Muscle of arm (tissue), 14 donors: ENCODE measurements around the gene TLE3. TPM values are rescaled to one million over a fixed set of nuclear protein-coding genes. Genes with fewer than 3 reads are reported as not detected.
"Not testable (repeated sequence)": the region's sequence is repeated elsewhere in the genome, so short reads cannot be mapped to it uniquely, and the experiment has no call there.

Experiments
- DNase-seq: peaks from one replicate; pipeline ENCODE4 v3.0.0-alpha.2; 2013
- long read RNA-seq, 11 donors: transcript quantifications; one replicate each; lab custom pipeline, GENCODE V29; 2026
- polyA plus RNA-seq, 12 donors: library from polyadenylated mRNA; unstranded; fragments of 120-200 nt; gene quantifications; one replicate each; pipeline ENCODE4 v1.2.1, GENCODE V29; 2013; ENCODE audit not compliant: insufficient read length in 12 of 12

Gene TLE3
- polyA plus RNA-seq = 10 to 100 TPM in 11 of 12 donors, not detected in 1; 16.7 to 72.6 (median 27.1) TPM
- long read RNA-seq, donor 1 = 0 reads
- long read RNA-seq, donor 2 = 0 reads
- long read RNA-seq, donor 3 = 0 reads
- long read RNA-seq, donor 4, partial matches to known transcripts = 0 of 1 reads
- long read RNA-seq, donor 4, other reads (novel, unspliced or antisense) = 0 of 1 reads
- long read RNA-seq, donor 5, partial matches to known transcripts = 42 of 42 reads
- long read RNA-seq, donor 5, other reads (novel, unspliced or antisense) = 0 of 42 reads
- long read RNA-seq, donor 6 = 0 reads
- long read RNA-seq, donor 7 = 0 reads
- long read RNA-seq, donor 8 = 0 reads
- long read RNA-seq, donor 9 = 0 reads
- long read RNA-seq, donor 10 = 0 reads
- long read RNA-seq, donor 11, partial matches to known transcripts = 18 of 18 reads
- long read RNA-seq, donor 11, other reads (novel, unspliced or antisense) = 0 of 18 reads

DNA sequence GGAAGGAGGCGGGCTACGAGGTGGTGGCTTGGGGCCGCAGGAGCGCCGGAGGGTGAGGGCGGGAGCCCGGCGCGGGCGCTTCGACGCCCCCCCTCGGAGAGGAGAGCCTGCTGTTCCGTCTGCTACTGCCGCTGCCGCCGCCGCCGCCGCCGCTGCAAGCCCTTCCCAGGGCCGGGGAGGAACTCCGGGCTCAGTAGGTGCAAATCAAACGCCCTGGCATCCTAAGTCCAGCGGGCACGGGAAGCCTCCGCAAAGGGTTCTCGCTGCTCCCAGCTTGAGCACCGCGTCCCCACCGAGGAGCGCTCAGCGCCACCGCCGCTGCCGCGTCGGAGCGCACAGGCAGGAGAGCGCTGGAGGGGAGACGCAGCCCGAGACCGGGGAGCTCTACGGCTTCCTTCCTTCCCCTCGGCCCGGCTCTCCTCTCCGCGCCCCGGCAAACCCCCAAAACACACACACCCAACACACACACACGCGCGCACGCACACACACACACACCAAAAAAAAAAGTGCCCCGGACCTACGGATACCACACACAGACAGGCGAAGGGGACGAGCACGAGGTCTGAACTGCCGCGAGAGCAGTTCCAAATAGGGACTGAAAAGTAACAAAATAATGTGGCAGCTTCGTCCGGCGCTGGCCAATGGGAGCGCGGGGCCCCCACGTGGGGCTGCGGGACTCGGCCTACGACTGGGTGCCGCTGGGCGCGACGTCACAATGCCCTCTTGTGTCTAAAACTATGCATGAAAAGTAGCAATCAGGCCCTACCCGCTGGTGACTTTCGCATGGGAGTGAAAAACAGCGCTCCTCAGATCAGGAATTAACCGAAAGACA, at the start of gene TLE3:
TSS of gene TLE3 (minus strand) at position 597 of the 832 bp plus-strand sequence. CDS start 1,119 bp downstream, outside the sequence.
- DNase-seq = peak; percentile 98

DNA sequence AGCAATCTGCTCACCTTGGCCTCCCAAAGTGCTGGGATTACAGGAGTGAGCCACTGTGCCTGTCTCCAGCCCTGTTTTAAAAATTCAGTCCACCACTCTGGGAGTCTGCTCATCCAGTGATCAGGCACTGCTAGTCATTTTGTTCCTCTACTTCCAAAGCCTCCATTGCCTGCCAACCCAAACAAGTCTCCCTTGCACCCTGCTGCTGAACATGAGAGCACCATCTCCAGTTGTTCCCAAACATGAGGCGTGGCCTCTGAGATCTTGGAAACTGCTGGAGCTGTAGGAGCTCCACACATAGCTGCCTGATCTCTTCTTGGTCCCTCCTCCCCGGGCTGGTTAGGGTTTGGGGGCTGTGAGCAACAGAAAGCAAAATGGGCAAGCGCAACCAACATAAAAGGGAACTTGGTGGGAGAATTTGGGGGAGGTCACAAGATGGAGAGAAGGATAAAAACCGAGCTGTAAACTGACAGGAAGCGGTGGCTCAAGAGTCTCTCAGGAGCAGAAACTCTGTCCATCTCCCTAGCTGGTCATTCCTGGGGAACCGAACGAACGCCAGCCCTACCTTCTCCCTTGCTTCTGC, 49.6 kb upstream of the TLE3 start:
- no peak for DNase-seq

- DNase-seq = no peak
Observed at GRCh38 chr15:70146771-70147170, 49.1 kb upstream of the TLE3 start.

- no peak for DNase-seq
Observed at GRCh38 chr15:70146162-70146561, 48.4 kb upstream of the TLE3 start.

DNA sequence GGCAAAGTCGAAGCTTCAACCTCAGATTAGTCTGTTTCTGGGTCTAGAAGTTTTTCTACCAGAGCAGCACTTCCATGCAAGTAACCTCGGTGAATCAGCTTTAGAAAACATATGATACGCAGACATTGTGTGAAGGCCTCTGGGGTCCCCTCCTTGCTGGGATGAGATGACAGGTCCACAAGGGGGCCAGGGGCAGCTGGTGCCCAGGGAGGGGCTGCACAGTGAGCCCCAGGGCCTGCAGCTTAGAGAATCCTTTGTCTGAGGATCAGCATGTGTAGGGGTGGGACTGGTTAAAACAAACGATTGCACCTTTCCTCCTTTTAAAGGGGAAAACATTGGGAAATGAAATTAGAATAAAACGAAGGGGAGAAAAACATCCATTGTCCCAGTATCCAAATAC, 47.5 kb upstream of the TLE3 start:
- DNase-seq = no peak

DNA sequence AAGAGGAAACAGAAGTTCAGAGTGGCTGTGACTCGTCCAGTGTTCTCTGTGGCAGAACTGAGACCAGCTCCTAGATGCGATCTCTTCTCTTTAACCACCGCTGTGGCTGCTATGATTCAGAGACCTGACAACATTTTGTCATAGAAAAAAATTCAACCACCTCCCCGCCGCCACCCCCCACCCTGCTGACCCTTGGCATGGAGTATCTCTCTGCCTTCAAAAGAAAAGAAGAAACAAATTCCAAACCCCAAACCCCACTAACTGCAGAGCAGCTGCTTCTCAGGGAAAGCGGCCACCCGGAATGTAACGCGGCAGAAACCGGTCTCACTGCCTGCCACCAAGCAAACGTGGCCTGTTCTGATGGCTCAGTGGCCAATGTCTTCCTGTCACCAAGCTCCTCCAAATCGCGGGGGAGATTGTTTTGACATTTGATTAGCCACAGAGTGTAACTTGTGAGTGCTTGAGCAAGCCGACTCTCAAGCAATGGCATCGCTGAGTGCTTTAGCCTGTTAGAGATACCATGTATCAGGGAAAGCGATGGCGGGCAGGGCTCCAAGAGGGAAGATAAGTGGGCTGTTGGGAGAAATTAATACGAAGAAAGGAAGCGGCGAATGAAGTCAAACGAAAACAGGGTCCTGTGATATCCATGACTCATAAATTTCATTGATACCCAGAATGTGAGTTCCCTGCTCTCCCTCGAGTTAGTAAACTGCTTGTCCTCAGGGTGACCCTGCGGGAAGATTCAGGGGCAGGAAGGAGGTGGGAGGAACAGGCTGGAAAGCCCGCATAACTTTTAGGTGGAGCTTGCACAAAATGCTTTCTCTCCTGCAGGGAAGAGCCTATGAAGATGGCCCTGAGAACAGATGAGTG, 44.8 kb upstream of the TLE3 start:
- no peak for DNase-seq

DNA sequence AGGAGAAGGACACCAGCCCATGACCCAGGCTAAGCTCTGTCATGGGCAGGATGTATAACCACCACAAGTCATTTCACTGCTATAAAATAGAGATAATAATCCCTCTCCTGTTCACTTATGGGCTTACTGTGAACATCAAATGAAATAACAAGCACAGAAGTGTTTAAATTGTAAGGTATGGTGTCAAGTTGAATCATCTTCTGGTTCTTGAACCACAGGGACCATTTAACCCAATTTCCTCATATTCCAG, 44.3 kb upstream of the TLE3 start:
- DNase-seq = no peak

DNA sequence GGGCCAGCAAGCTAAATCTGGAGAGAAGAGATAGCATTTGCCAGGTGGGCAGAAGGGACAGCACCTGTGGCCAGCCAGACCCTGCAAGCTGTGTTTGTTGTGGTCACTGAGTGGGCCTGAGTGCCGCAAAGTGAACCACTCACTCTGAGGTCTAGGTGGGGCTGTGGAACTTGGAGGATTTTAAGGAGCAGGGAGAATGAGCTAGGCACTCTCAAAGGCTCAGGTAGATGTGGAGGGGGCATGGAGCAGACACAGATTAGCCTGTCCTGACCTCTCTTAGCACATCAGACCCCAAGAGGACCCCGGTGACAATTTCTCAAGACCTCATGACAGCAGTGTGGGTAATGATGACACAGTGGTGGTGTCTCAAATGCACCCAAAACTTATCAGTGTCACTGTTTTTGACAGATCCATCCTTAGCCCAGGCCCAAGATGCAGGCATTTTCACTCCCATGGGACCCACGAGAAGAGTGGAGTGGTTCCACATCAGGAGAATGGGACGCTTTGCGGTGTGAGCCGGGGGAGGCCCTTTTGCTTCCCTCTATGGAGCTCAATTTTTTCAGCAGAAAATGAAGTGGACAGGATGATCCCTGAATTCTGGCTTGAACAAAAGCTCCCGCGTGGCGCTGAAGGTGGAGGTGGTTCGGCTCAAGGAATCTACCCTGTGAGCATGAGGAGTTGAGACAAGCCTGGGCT, 43.8 kb upstream of the TLE3 start:
- no peak for DNase-seq

DNA sequence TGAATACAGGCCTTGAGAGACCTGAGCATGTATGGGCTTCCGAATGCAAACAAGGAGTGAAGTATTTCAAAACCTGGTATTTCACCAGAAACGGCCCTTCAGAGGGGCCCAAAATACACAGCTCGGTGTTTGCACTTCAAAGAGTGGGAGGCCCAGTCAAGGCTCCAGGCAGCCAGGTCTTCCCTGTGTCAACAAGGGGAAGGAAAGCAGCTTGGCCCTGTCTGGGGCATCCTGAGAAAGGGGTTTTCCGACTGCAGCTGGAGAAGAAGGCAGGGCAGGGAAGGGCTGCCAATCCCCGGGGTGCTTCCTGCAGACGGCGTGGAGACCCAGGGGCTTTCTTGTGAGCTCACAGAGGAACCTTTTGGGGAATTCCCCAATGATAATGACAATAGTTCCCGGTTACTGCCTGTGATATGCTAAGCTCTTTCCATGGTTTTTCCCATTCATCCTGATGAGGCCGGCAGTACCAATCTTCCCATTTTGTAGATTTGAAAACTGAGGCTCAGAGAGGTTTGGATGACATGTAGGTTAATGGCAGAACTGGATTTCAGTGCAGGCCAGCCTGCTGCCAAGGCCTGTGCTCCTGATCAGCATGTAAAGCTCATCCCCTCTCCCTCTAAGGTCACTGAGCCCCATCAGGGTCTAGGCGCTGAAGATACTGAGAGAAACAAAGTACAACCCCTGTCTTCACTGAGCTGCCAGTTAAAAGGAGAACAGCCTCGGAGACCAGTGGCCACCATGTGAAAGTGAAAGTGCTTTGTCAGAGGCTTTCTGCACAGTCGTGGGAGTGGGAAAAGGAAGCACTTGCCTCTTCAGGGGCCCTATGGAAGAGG, 43.0 kb upstream of the TLE3 start:
- DNase-seq = no peak

GRCh38 chr15:70140025-70140542, 42.4 kb upstream of the TLE3 start:
- DNase-seq = no peak

GRCh38 chr15:70137967-70138366, 40.2 kb upstream of the TLE3 start:
- DNase-seq = no peak

GRCh38 chr15:70137021-70137420, 39.3 kb upstream of the TLE3 start:
- not testable (repeated sequence) for DNase-seq

GRCh38 chr15:70133781-70134421, 36.2 kb upstream of the TLE3 start:
- DNase-seq = no peak

GRCh38 chr15:70133296-70133695, 35.6 kb upstream of the TLE3 start:
- DNase-seq = peak; percentile 43

- no peak for DNase-seq
Observed at GRCh38 chr15:70132571-70132970, 34.9 kb upstream of the TLE3 start.

DNA sequence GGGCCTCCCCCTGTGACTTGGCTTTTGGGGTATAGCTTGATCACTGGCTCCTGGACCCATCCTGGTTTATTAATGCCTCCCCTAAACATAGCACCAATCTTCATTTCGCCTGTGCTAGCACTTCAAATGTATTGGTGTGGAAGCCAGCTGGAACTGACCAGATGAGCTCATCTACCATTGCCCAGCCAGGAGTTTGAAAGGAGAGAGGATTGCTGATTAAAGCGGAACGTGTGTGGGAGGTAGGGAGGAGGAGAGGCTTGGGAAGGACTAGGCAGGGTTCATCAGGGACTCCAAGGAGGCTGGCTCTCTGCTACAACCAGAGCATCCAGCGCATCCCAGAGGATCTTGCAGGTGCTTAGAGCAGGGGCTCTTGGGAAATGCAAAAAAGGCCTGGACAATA, 34.4 kb upstream of the TLE3 start:
- peak; percentile 75 for DNase-seq

GRCh38 chr15:70128414-70129140, 30.9 kb upstream of the TLE3 start:
- no peak for DNase-seq

DNA sequence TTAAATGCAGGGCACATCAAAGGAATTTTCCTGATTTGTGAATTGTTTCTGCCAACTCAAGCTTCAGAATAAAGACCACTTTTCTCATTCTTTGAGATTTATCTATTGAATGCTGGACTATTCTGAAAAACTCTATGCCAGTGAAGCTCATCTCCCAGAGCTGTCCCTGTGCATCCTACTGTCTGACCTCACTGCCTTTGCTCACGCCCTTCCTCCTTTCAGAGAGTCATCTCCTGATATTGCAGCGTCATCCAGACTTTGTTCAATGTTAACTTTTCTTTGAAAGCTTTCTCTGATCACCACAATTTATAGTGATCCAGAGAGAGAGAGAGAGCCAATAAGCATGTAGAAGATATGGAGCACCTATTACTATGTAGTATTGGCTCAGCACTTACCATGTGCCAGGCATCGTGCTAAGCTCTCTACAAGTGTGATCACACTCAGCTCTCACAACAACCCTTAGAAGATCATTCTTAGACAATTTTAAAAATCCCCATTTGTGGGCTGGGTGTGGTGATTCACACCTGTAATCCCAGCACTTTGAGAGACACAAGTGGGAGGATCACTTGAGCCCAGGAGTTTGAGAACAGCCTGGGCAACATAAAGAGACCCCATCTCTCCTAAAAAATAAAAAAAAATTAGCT, 30.2 kb upstream of the TLE3 start:
- no peak for DNase-seq
